A673 (cell line): ENCODE data around the gene WDCP. TPM values are rescaled to one million over a fixed set of nuclear protein-coding genes. Genes with fewer than 3 reads are reported as not detected.

Experiments
- BruUV-seq: library from RNA; stranded (reverse); fragments of 400-500 nt; replicated peaks from 2 replicates; lab custom pipeline; 2021; lab: Mats Ljungman, UMichigan
- CTCF ChIA-PET: fragments of 300-600 bp; sonication (Branson Sonifier 250); formaldehyde crosslinking; loops from one replicate; lab custom pipeline; 2022; ENCODE audit warnings: antibody characterized with exemption; lab: Charles Lee
- POLR2A ChIA-PET: fragments of 300-600 bp; sonication (Branson Sonifier 250); formaldehyde crosslinking; loops from one replicate; lab custom pipeline; 2022; ENCODE audit warnings: antibody characterized with exemption; ENCODE audit not compliant: low non-redundant PET; lab: Charles Lee
- DNase-seq: peaks from one replicate; pipeline ENCODE4 v3.0.0-alpha.2; 2015; ENCODE audit warnings: low spot score
- H3K27ac ChIP-seq: fragments of 200-600 bp; sonication (generic); 2 replicates; pipeline ENCODE4 v1.5.1; 2016; ENCODE audit warnings: mixed run types, low read depth, mild to moderate bottlenecking, mixed read lengths, antibody characterized with exemption, low read length; ENCODE audit not compliant: poor library complexity, severe bottlenecking
- H3K27me3 ChIP-seq: fragments of 200-600 bp; sonication (generic); replicated peaks from 2 replicates; pipeline ENCODE4 v1.6.1; 2017; ENCODE audit warnings: mixed run types, low read depth, mild to moderate bottlenecking, mixed read lengths, antibody characterized with exemption, low read length; ENCODE audit not compliant: insufficient read depth, poor library complexity
- H3K36me3 ChIP-seq: fragments of 200-600 bp; sonication (generic); 2 replicates; pipeline ENCODE4 v1.6.1; 2016; ENCODE audit warnings: mixed run types, mild to moderate bottlenecking, mixed read lengths, antibody characterized with exemption, low read length; ENCODE audit not compliant: insufficient read depth, poor library complexity, severe bottlenecking
- H3K4me1 ChIP-seq: fragments of 200-600 bp; sonication (generic); 2 replicates; pipeline ENCODE4 v1.6.1; 2017; ENCODE audit warnings: mixed run types, mild to moderate bottlenecking, mixed read lengths, antibody characterized with exemption, low read length; ENCODE audit not compliant: insufficient read depth, poor library complexity, severe bottlenecking
- H3K4me3 ChIP-seq: fragments of 200-600 bp; sonication (generic); 2 replicates; pipeline ENCODE4 v1.5.1; 2016; ENCODE audit warnings: low read depth, mixed run types, mild to moderate bottlenecking, mixed read lengths, low read length; ENCODE audit not compliant: poor library complexity, severe bottlenecking
- H3K9me3 ChIP-seq: fragments of 200-600 bp; sonication (generic); 2 replicates; pipeline ENCODE4 v1.6.1; 2016; ENCODE audit warnings: mixed run types, low read depth, mild to moderate bottlenecking, mixed read lengths, antibody characterized with exemption, low read length; ENCODE audit not compliant: poor library complexity, severe bottlenecking
- CTCF ChIP-seq: fragments of 300-800, 200-600 bp; sonication (generic); conservative IDR thresholded peaks from 2 replicates; pipeline ENCODE4 v1.5.1; 2017; ENCODE audit warnings: low read depth, mild to moderate bottlenecking, antibody characterized with exemption, low read length, moderate library complexity, mixed read lengths
- EZH2 ChIP-seq: fragments of 200-600 bp; sonication (generic); IDR thresholded peaks from 2 replicates; pipeline ENCODE4 v1.6.1; 2017; ENCODE audit warnings: borderline replicate concordance, low read depth, mild to moderate bottlenecking, mixed read lengths, antibody characterized with exemption, low read length; ENCODE audit not compliant: poor library complexity, severe bottlenecking
- intact Hi-C: fragments of 100-400 bp; cut with micrococcal nuclease; formaldehyde crosslinking; loops from one replicate; pipeline ENCODE4 v1.10.0; 2022; ENCODE audit not compliant: unreplicated experiment
- total RNA-seq: library from RNA; stranded (reverse); gene quantifications from 2 replicates; pipeline ENCODE4 v1.2.3, GENCODE V29; 2021

The WDCP gene
- total RNA-seq, 1 experiment from 2014 or later: 30.8 TPM

GRCh38 chr2:24024996-24025663 is 22.1 kb downstream of the WDCP start:
- peaks cover 15% of the 10 kb centered on the region for H3K4me1 ChIP-seq
- intact Hi-C loops: no loop called here
- ChIA-PET CTCF (interaction anchor here (0.7 to 1.0 kb wide), 2 partner anchors 98 to 200 kb away, joined by 3 read pairs; partner anchors contain the start of gene ATAD2B), POLR2A (interaction anchor here (0.6 kb wide), 2 partner anchors 130 to 225 kb away, joined by 3 to 11 read pairs; no protein-coding TSS in a partner anchor)
- no peak overlapping the region for H3K27ac ChIP-seq
- H3K9me3 ChIP-seq: no peaks in the 10 kb centered on the region
- no peak overlapping the region for H3K4me3 ChIP-seq
- TF ChIP-seq EZH2 (no peak), CTCF (no peak)
- peaks cover 8% of the 10 kb centered on the region for H3K36me3 ChIP-seq
- no TSS peak for BruUV-seq
- no peaks in the 10 kb centered on the region for H3K27me3 ChIP-seq
- DNase-seq: no peak

- Histone ChIP-seq H3K27me3 (no peaks in the 10 kb centered on the region), H3K36me3 (no peaks in the 10 kb centered on the region), H3K9me3 (no peaks in the 10 kb centered on the region), H3K4me1 (peaks cover 15% of the 10 kb centered on the region), H3K4me3 (no peak overlapping the region), H3K27ac (no peak overlapping the region)
- BruUV-seq: no TSS peak
- peak; percentile 69 for DNase-seq
- intact Hi-C loops: no loop called here
- ChIA-PET CTCF (interaction anchor here (0.6 to 0.7 kb wide), 2 partner anchors 60 to 97 kb away, joined by 3 read pairs; partner anchors contain the start of genes ATAD2B and TP53I3), POLR2A (no interaction called here)
- TF ChIP-seq CTCF (peak; percentile 59), EZH2 (no peak)
These were observed 23.2 kb downstream of the WDCP start for GRCh38 chr2:24024018-24024417.

GRCh38 chr2:24022975-24023575 is 24.1 kb downstream of the WDCP start:
- no TSS peak for BruUV-seq
- Histone ChIP-seq H3K27me3 (no peaks in the 10 kb centered on the region), H3K4me3 (no peak overlapping the region), H3K9me3 (no peaks in the 10 kb centered on the region), H3K36me3 (no peaks in the 10 kb centered on the region), H3K4me1 (peaks cover 15% of the 10 kb centered on the region), H3K27ac (no peak overlapping the region)
- ChIA-PET POLR2A (no interaction called here), CTCF (interaction anchor here (0.7 kb wide), 1 partner anchor 28 kb away, joined by 10 read pairs; no protein-coding TSS in a partner anchor)
- intact Hi-C loops: no loop called here
- DNase-seq: no peak
- TF ChIP-seq EZH2 (no peak), CTCF (no peak)
